Breast epithelium (tissue), 3 donors: ENCODE measurements around the gene RNF180.

Source experiments
- CTCF ChIP-seq, 3 donors: fragments of 450-650 bp; IDR thresholded peaks; one replicate each; pipeline ENCODE4 v1.5.1; 2016 to 2017; ENCODE audit warnings: antibody characterized with exemption in 3 of 3, mild to moderate bottlenecking in 3 of 3, moderate library complexity in 3 of 3
- POLR2A ChIP-seq: fragments of 450-650 bp; IDR thresholded peaks from one replicate; pipeline ENCODE4 v1.6.1; 2016; ENCODE audit warnings: antibody characterized with exemption, mild to moderate bottlenecking, moderate library complexity
- POLR2AphosphoS5 ChIP-seq, 3 donors: sonication (generic); formaldehyde crosslinking; IDR thresholded peaks; one replicate each; pipeline ENCODE4 v1.6.1; 2017; ENCODE audit warnings: antibody characterized with exemption in 3 of 3

- TF ChIP-seq CTCF (IDR thresholded peaks at IDR 0.05) (peak in 1 of 3 donors; percentile 8), POLR2A (no peak), POLR2AphosphoS5 (IDR thresholded peaks at IDR 0.05) (no peak)
Observed at GRCh38 chr5:64207978-64208377, 42.3 kb downstream of the RNF180 start.
